SU-DHL-6 (cell line): Measurements from ENCODE around the gene USP25.

Experiments
- H2AFZ ChIP-seq: fragments of 200-600 bp; sonication (generic); 2 replicates; pipeline ENCODE4 v1.6.1; 2014; ENCODE audit warnings: low read depth, mild to moderate bottlenecking, moderate library complexity, mixed read lengths, antibody characterized with exemption, low read length; ENCODE audit not compliant: severe bottlenecking
- H3F3A ChIP-seq: fragments of 200-600 bp; shearing (Covaris generic); 2 replicates; pipeline ENCODE4 v1.6.0; 2016; ENCODE audit warnings: antibody characterized with exemption, mild to moderate bottlenecking; ENCODE audit not compliant: insufficient read depth
- H3K27ac ChIP-seq: fragments of 200-600 bp; sonication (generic); 2 replicates; pipeline ENCODE4 v1.5.1; 2016; ENCODE audit warnings: low read depth, mild to moderate bottlenecking, low read length, moderate library complexity, mixed read lengths
- H3K27me3 ChIP-seq: fragments of 200-600 bp; sonication (generic), shearing (Covaris generic); 2 replicates; pipeline ENCODE4 v1.6.0; 2014; ENCODE audit warnings: mild to moderate bottlenecking, low read length
- H3K36me3 ChIP-seq: fragments of 200-600 bp; sonication (generic); 2 replicates; pipeline ENCODE4 v1.6.1; 2014; ENCODE audit warnings: mild to moderate bottlenecking, low read length, mixed read lengths
- H3K4me2 ChIP-seq: fragments of 300-600, 200-600 bp; shearing (Covaris generic), sonication (generic); 2 replicates; pipeline ENCODE4 v1.6.0; 2014; ENCODE audit warnings: low read length, low read depth, mild to moderate bottlenecking; ENCODE audit not compliant: poor library complexity, severe bottlenecking
- H3K4me3 ChIP-seq: fragments of 200-600 bp; sonication (generic); 2 replicates; pipeline ENCODE4 v1.5.1; 2014; ENCODE audit warnings: antibody characterized with exemption, low read length, mild to moderate bottlenecking, mixed read lengths; ENCODE audit not compliant: insufficient read depth, poor library complexity, severe bottlenecking
- H3K79me2 ChIP-seq: fragments of 200-600 bp; sonication (generic); 2 replicates; pipeline ENCODE4 v1.6.1; 2014; ENCODE audit warnings: mild to moderate bottlenecking, low read length, moderate library complexity; ENCODE audit not compliant: insufficient read depth
- H3K9ac ChIP-seq: fragments of 200-600 bp; sonication (generic); 2 replicates; pipeline ENCODE4 v1.7.0; 2014; ENCODE audit warnings: mild to moderate bottlenecking, low read length
- H3K9me2 ChIP-seq: fragments of 200-600 bp; sonication (generic); replicated peaks from 2 replicates; pipeline ENCODE4 v1.6.1; 2014; ENCODE audit warnings: low read length; ENCODE audit not compliant: insufficient read depth
- H3K9me3 ChIP-seq: fragments of 200-600 bp; sonication (generic); 2 replicates; pipeline ENCODE4 v1.6.1; 2014; ENCODE audit warnings: low read length, mixed read lengths; ENCODE audit not compliant: insufficient read depth
- H4K20me1 ChIP-seq: fragments of 200-600 bp; sonication (generic); 2 replicates; pipeline ENCODE4 v1.6.1; 2014; ENCODE audit warnings: low read depth, mild to moderate bottlenecking, antibody characterized with exemption, low read length, moderate library complexity, mixed read lengths
- CTCF ChIP-seq: fragments of 200-600 bp; sonication (generic); IDR thresholded peaks from one replicate; pipeline ENCODE4 v1.5.1; 2017; ENCODE audit warnings: antibody characterized with exemption, mild to moderate bottlenecking, low read length, moderate library complexity; ENCODE audit not compliant: insufficient read depth, poor library complexity, severe bottlenecking
- EZH2phosphoT487 ChIP-seq: fragments of 200-600 bp; sonication (generic), shearing (Covaris generic); conservative IDR thresholded peaks from 2 replicates; pipeline ENCODE4 v1.6.1; 2018; ENCODE audit warnings: mild to moderate bottlenecking, antibody characterized with exemption, low read length, moderate library complexity, mixed read lengths

The USP25 gene

DNA sequence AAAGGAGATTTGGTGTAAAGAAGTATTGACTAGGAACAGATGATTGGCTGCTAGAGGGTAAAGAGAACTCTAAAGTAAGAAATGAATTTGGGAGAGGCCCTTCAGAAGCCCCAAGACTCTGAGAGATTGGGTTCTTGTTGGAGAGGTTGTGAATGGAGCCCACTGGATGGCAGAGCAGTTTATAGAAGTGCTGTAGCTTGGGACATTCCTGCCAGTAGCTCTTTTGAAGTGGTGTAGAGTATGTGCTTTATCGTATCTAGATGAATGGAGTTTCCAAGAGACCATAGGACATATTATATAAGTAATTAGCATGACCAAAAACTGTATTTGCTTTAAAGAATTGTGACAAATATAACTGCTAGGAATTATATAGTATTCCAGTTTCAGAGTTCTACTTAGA is 21.3 kb downstream of the USP25 start:
- no peak overlapping the region for H3K27ac ChIP-seq
- H4K20me1 ChIP-seq: 0 out of 2 replicates have a peak, but pooled peaks cover 5% of the 10 kb centered on the region
- no peaks in the 10 kb centered on the region for H3F3A ChIP-seq
- no peak overlapping the region for H3K4me2 ChIP-seq
- H3K9ac ChIP-seq: no peak overlapping the region
- H3K79me2 ChIP-seq: peaks cover 95% of the 10 kb centered on the region
- H3K36me3 ChIP-seq: no peaks in the 10 kb centered on the region
- no peaks in the 10 kb centered on the region for H3K9me3 ChIP-seq
- no peak overlapping the region for H2AFZ ChIP-seq
- no peaks in the 10 kb centered on the region for H3K27me3 ChIP-seq
- no peak for TF ChIP-seq EZH2phosphoT487
- TF ChIP-seq CTCF: no peak
- no peaks in the 10 kb centered on the region for H3K9me2 ChIP-seq
- H3K4me3 ChIP-seq: no peak overlapping the region

- H3K9me2 ChIP-seq: no peaks in the 10 kb centered on the region
- no peaks in the 10 kb centered on the region for H3F3A ChIP-seq
- no peak for TF ChIP-seq CTCF
- no peak for TF ChIP-seq EZH2phosphoT487
- no peak overlapping the region for H3K4me2 ChIP-seq
- no peak overlapping the region for H2AFZ ChIP-seq
- no peaks in the 10 kb centered on the region for H3K27me3 ChIP-seq
- no peaks in the 10 kb centered on the region for H3K36me3 ChIP-seq
- peaks cover 96% of the 10 kb centered on the region for H3K79me2 ChIP-seq
- no peaks in the 10 kb centered on the region for H3K9me3 ChIP-seq
- 0 out of 2 replicates have a peak, but pooled peaks cover 4% of the 10 kb centered on the region for H4K20me1 ChIP-seq
- no peak overlapping the region for H3K9ac ChIP-seq
- H3K27ac ChIP-seq: no peak overlapping the region
- no peak overlapping the region for H3K4me3 ChIP-seq
These were observed 21.8 kb downstream of the USP25 start for GRCh38 chr21:15751546-15751945.

DNA sequence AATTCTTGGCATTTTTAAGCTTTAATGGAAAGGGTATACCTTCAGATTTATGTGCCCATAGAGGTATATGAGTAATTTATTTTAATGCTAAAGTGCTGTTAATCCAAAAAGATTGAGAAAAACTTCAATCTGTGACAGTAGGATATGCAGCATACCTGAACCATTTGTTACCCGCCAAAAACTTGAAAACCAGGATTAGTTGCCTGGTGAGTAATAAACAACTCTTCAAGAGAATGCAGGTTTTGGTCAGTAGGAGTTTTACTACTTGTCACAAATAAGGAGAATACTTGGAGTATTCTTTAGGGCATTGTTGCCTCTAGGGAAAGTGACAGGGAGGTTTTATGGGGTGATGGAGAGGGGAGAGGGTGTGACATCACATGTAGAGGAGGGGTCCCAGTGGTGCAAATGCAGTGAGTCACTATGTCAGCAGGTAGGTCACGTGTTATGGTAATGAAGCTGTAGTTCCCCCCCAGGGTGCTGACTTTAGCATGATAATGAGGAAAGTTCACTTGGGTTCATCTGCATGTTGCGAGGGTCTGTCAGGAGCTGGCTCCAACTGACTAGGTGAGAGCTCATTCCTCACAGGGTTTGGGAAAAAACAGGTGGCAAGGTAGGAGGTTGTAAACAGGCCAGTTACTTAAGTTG is 23.1 kb downstream of the USP25 start:
- no peak overlapping the region for H3K9ac ChIP-seq
- no peaks in the 10 kb centered on the region for H3F3A ChIP-seq
- TF ChIP-seq CTCF (no peak), EZH2phosphoT487 (no peak)
- H3K9me2 ChIP-seq: no peaks in the 10 kb centered on the region
- H3K4me2 ChIP-seq: no peak overlapping the region
- 0 out of 2 replicates have a peak, but pooled peaks cover 2% of the 10 kb centered on the region for H3K36me3 ChIP-seq
- 0 out of 2 replicates have a peak, but pooled peaks cover 4% of the 10 kb centered on the region for H4K20me1 ChIP-seq
- no peak overlapping the region for H3K4me3 ChIP-seq
- H3K79me2 ChIP-seq: peaks cover 96% of the 10 kb centered on the region
- no peaks in the 10 kb centered on the region for H3K27me3 ChIP-seq
- peaks cover 11% of the 10 kb centered on the region; the same call in 1 of the 2 replicates for H3K9me3 ChIP-seq
- no peak overlapping the region for H3K27ac ChIP-seq
- no peak overlapping the region for H2AFZ ChIP-seq
